Measurements from ENCODE around the gene CD209.

DNA sequence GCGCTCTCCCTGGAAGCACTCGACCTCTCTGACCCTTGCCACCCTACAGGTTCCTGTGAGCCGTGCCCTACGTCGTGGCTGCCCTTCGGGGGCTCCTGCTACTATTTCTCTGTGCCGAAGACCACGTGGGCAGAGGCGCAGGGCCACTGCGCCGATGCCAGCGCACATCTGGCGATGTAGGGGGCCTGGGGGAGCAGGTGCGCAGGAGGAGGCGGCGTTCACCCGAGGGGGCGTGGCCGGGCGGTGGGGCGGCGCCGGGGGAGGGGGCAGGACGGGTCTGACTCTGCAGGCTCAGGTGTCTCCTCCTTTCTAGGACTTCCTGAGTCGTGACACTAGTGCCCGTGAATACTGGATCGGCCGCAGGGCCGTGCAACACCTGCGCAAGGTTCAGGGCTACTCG, 42.1 kb upstream of the CD209 start:
- no peak for TF ChIP-seq CTCF (IDR thresholded peaks at IDR 0.05)
- no peak for TF ChIP-seq POLR2A (IDR thresholded peaks at IDR 0.05; ENCODE audit: low read depth)
